K562 (cell line): ENCODE measurements around the gene DNAJC8.

Experiments
- CBFA2T3 ChIP-seq: fragments of 450-650 bp; IDR thresholded peaks from 2 replicates; pipeline ENCODE4 v1.6.1; 2017
- CBX8 ChIP-seq: fragments of 200-600 bp; sonication (generic); IDR thresholded peaks from 2 replicates; pipeline ENCODE4 v1.6.1; 2012; ENCODE audit warnings: borderline replicate concordance, mixed run types, low read depth, mild to moderate bottlenecking, moderate library complexity, mixed read lengths, low read length, control low read depth, inconsistent platforms; ENCODE audit not compliant: poor library complexity, severe bottlenecking; ENCODE audit errors: extremely low read depth
- ELF1 ChIP-seq: fragments of 200-800 bp; sonication (Bioruptor generic); IDR thresholded peaks from 2 replicates; pipeline ENCODE4 v1.6.1; 2016; ENCODE audit warnings: missing genetic modification characterization, missing compliant biosample characterization
- FOXM1 ChIP-seq, 2 experiments: fragments of 450-650 bp in 1 of 2; sonication (generic) in 1 of 2; formaldehyde crosslinking in 1 of 2; IDR thresholded peaks; 2 replicates each; pipeline versions ENCODE4 v1.6.1 to v1.9.0; 2017 to 2022; ENCODE audit warnings: low read depth in 2 of 2, mild to moderate bottlenecking in 2 of 2, missing genetic modification reagents in 1 of 2, moderate library complexity in 1 of 2
- KLF13 ChIP-seq: fragments of 450-650 bp; IDR thresholded peaks from 2 replicates; pipeline ENCODE4 v1.6.1; 2016; ENCODE audit warnings: missing genetic modification characterization, low read depth, mild to moderate bottlenecking, missing compliant biosample characterization, moderate library complexity, borderline replicate concordance
- LARP7 ChIP-seq: fragments of 450-650 bp; IDR thresholded peaks from 2 replicates; pipeline ENCODE4 v1.6.1; 2016
- POLR2AphosphoS5 ChIP-seq: IDR thresholded peaks from 2 replicates; pipeline ENCODE4 v1.6.1; 2011; ENCODE audit warnings: mild to moderate bottlenecking, low read depth, low read length, moderate library complexity; ENCODE audit not compliant: control insufficient read depth, insufficient read depth
- RBBP5 ChIP-seq: fragments of 200-600 bp; sonication (generic); IDR thresholded peaks from 2 replicates; pipeline ENCODE4 v1.6.1; 2012; ENCODE audit warnings: borderline replicate concordance, mild to moderate bottlenecking, low read length, control low read depth, inconsistent platforms; ENCODE audit not compliant: insufficient read depth, poor library complexity, severe bottlenecking
- SIX5 ChIP-seq, 2 experiments: IDR thresholded peaks; 2 replicates each; pipeline ENCODE4 v1.6.1; 2011; ENCODE audit warnings: low read length in 2 of 2, borderline replicate concordance in 1 of 2, low read depth in 1 of 2, mild to moderate bottlenecking in 1 of 2, moderate library complexity in 1 of 2; ENCODE audit not compliant: insufficient read depth in 1 of 2
- SMAD1 ChIP-seq: fragments of 150-350 bp; IDR thresholded peaks from 2 replicates; pipeline ENCODE4 v1.6.1; 2014; ENCODE audit warnings: low read length, low read depth; ENCODE audit not compliant: partially characterized antibody
- ZBTB8A ChIP-seq: fragments of 450-650 bp; IDR thresholded peaks from 2 replicates; pipeline ENCODE4 v1.6.1; 2018; ENCODE audit warnings: mild to moderate bottlenecking, moderate library complexity; ENCODE audit not compliant: partially characterized antibody
- TF ChIP-seq, protein P1 (sequence below), 3 experiments: IDR thresholded peaks in 2 of 3; conservative IDR thresholded peaks in 1 of 3; 2 replicates each; pipeline ENCODE4 v1.5.1; 2011 to 2012; ENCODE audit warnings: low read length in 3 of 3, mild to moderate bottlenecking in 3 of 3, control low read depth in 2 of 3, improper control_type of control experiment in 1 of 3, inconsistent platforms in 1 of 3, low read depth in 1 of 3, mixed read lengths in 1 of 3, moderate library complexity in 1 of 3; ENCODE audit not compliant: insufficient read depth in 2 of 3
- TF ChIP-seq, protein P2 (sequence below): fragments of 250-450 bp; sonication (Bioruptor Pico); IDR thresholded peaks from 2 replicates; pipeline ENCODE4 v1.4.0; 2020; ENCODE audit warnings: mild to moderate bottlenecking

DNA sequence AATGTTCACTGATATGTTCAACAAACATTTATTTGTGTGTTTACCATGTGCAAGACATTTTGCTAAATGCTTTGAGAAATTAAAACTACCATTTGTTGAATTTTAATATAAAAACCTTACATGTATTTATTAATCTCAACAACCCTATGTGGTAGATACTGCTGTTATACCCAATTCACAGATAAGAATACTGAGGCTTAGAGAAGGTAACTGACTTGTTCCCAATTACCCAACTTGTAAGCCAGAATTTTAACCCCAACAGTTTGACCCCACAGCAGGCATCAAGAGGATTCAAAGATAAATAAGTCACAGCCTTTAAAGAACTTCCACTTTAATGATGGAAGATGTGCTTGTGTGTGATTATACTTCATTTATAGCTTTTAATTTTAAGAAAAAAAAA, 3.7 kb downstream of the DNAJC8 start:
- TF ChIP-seq SMAD1 (no peak), SIX5 (IDR thresholded peaks at IDR 0.05; ENCODE audit: borderline replicate concordance in 1 of 2, insufficient read depth in 1 of 2, low read depth in 1 of 2, low read length in 2 of 2) (no peak), LARP7 (no peak), FOXM1 (IDR thresholded peaks at IDR 0.05; ENCODE audit: low read depth) (no peak), FOXM1 (CRISPR knock-in tag; IDR thresholded peaks at IDR 0.05; ENCODE audit: low read depth) (no peak), ZBTB8A (no peak), POLR2AphosphoS5 (no peak), RBBP5 (no peak), KLF13 (tag) (no peak), CBX8 (no peak), ELF1 (tag) (no peak), CBFA2T3 (no peak)
- TF ChIP-seq, protein P1, sequence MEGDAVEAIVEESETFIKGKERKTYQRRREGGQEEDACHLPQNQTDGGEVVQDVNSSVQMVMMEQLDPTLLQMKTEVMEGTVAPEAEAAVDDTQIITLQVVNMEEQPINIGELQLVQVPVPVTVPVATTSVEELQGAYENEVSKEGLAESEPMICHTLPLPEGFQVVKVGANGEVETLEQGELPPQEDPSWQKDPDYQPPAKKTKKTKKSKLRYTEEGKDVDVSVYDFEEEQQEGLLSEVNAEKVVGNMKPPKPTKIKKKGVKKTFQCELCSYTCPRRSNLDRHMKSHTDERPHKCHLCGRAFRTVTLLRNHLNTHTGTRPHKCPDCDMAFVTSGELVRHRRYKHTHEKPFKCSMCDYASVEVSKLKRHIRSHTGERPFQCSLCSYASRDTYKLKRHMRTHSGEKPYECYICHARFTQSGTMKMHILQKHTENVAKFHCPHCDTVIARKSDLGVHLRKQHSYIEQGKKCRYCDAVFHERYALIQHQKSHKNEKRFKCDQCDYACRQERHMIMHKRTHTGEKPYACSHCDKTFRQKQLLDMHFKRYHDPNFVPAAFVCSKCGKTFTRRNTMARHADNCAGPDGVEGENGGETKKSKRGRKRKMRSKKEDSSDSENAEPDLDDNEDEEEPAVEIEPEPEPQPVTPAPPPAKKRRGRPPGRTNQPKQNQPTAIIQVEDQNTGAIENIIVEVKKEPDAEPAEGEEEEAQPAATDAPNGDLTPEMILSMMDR (IDR thresholded peaks at IDR 0.05 in 2 of 3, conservative IDR thresholded peaks at IDR 0.05 in 1 of 3; ENCODE audit: insufficient read depth in 2 of 3, low read depth in 1 of 3, low read length in 3 of 3), result no peak
- TF ChIP-seq, protein P2, sequence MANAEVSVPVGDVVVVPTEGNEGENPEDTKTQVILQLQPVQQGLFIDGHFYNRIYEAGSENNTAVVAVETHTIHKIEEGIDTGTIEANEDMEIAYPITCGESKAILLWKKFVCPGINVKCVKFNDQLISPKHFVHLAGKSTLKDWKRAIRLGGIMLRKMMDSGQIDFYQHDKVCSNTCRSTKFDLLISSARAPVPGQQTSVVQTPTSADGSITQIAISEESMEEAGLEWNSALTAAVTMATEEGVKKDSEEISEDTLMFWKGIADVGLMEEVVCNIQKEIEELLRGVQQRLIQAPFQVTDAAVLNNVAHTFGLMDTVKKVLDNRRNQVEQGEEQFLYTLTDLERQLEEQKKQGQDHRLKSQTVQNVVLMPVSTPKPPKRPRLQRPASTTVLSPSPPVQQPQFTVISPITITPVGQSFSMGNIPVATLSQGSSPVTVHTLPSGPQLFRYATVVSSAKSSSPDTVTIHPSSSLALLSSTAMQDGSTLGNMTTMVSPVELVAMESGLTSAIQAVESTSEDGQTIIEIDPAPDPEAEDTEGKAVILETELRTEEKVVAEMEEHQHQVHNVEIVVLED, result no peak
